GF-D8 (cell line): ENCODE measurements around the gene TIGD4.
"Not testable (repeated sequence)": the region's sequence is repeated elsewhere in the genome, so short reads cannot be mapped to it uniquely, and the experiment has no call there.

ENCODE experiments used
- DNase-seq: peaks from one replicate; lab custom pipeline; 2025; lab: John Stamatoyannopoulos, UW

The TIGD4 gene

GRCh38 chr4:152780267-152780778 lies 793 bp upstream of the TIGD4 start:
- DNase-seq, result no peak

DNA sequence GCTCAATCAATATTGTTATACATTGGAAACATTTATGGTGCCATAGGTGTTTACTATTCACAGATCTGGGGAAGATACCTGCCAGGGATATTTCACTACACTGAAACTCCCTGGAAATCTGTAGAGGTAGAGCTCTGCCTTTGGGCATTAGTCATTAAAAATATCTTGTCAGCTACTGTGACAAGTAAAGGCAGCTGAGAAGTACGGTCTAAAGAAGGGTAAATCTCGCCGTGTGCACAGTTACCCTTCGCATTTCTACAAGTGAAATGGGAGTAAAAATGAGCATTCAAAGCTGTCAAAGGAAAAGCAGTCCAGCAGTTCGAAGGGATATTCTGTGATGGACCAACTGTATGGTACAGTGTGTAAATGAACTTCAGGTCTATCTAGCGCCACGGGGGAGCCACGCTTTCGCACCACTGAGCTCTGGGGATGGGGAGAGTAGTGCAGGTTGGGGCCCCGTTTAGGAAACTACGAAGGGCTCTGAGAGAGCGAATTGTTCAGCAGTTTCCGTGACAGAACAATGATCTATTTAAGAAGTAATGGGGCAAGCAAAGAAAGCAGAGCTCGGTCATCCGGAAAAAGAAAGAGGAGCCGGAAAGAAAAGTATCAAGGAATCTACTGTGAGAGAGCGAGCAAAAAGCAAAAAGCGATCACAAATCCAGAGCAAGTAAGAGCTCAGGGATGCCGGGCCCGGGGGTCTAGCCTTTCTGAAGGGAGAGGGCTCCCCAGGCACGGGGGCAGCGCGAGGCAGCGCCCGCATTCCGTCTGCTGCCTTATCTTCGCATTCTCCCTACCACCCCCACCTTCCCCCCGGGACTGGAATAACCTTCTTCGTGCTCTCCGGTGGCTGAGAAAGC lies 646 bp downstream of the TIGD4 start:
- DNase-seq, result no peak

DNA sequence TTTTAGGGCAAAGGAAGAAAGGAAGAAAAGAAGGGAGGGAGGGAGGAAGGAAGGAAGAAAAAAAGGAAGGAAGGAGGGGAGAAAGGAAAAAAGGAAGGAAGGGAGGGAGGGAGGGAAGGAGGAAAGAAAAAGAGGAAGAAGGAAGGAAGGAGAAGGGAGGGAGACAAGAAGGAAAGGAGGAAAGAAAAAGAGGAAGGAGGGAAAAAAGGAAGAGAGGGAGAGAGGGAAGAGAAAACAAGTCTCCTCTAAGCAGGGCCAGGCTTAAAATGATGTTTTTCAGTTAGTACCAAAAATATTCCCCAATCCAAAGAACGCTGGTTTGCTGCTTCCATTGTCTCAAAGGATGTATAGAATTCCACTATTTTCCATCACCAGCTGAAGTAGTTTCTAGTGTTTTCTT lies 2.0 kb downstream of the TIGD4 start:
- DNase-seq, result no peak

DNA sequence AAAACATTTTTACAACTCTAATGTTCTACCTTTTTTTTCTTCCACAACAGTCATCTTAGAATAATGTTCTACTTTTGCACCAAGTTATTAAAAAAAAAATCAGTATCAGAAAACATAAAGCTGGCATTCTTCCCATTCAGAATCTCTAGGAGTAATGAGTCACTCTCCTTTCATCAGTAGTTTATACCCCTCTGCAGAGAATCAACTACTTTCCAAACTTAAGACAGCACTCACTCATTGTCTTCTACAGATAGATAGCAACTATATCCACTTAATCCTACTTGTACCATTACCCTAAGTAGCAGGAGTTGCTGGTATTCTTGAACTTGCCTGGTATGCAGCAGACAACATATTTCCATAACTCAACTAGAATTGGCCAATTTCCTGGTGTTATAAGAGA lies 3.2 kb downstream of the TIGD4 start:
- no peak for DNase-seq

- no peak for DNase-seq
Measured at GRCh38 chr4:152773953-152774352, 5.6 kb downstream of the TIGD4 start.

DNA sequence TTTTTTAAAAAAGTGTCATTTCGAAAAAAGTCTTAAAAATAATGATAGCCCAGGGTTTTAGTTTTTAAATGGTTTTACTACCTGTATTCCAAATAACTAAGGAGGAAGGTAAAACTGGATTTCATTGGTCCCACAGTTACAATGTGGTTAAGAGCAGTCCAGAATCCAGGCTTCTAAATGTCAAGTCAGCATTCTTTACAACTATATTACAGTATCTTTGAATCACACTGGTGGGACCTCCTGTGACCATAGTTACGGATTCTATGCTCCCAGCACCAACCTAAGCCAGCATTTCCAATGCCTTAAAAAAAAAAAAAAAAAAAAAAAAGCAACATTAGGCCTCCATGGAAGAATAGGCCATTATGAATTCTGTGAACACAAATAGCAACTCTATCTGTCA lies 6.2 kb downstream of the TIGD4 start:
- no peak for DNase-seq

- DNase-seq, result no peak
Measured at GRCh38 chr4:152771741-152772533, 7.6 kb downstream of the TIGD4 start.

DNA sequence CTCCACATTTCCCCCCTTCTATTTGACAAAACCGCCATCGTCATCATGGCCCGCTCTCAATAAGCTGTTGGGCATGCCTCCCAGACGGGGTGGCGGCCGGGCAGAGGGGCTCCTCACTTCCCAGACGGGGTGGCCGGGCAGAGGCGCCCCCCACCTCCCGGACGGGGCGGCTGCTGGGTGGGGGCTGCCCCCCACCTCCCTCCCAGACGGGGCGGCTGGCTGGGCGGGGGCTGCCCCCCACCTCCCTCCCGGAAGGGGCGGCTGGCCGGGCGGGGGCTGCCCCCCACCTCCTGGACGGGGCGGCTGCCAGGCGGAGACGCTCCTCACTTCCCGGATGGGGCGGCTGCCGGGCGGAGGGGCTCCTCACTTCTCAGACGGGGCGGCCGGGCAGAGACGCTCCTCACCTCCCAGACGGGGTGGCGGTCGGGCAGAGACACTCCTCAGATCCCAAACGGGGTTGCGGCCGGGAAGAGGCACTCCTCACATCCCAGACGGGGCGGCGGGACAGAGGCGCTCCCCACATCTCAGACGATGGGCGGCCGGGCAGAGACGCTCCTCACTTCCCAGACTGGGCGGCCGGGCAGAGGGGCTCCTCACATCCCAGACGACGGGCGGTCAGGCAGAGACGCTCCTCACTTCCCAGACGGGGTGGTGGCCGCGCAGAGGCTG lies 14.3 kb downstream of the TIGD4 start:
- DNase-seq, result not testable (repeated sequence)

DNA sequence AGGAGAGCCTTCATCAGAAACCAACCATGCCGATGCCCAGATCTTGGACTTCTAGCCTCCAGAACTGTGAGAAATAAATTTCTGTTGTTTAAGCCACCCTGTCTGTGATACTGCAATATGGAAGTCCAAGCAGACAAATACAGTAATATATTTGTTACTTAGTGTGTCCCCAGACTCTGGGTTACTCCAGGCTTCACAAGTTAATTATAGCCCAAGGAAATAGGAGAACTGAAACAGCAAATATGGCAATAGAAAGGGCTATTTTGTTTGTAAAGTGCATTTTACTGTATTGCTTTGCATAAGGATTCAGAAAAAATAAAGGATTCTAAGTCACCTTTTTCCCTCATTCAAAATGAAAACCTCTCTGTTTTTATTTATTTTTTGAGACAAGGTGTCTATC lies 15.7 kb downstream of the TIGD4 start:
- no peak for DNase-seq

GRCh38 chr4:152748619-152749018 lies 30.9 kb downstream of the TIGD4 start:
- DNase-seq, result no peak

- DNase-seq, result no peak
Measured at GRCh38 chr4:152747444-152747843, 32.1 kb downstream of the TIGD4 start.

DNA sequence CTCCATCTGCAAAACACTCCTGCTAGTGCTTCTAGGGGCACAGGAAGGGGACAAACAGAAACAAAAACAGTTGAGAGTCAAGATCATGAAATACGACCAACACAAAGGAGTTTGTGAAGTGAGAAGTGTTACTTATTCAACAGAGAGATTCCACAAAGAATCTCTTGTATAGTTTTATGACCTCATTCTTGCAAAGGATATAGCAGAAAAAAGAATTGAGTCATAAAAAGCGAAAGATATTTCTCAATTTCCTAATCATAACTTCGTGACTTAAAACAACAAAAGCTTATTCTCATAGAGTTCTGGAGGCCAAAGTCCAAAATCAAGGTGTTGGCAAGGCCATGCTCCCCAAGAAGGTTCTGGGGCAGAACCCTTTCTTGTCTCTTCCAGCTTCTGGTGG lies 40.7 kb downstream of the TIGD4 start:
- no peak for DNase-seq

DNA sequence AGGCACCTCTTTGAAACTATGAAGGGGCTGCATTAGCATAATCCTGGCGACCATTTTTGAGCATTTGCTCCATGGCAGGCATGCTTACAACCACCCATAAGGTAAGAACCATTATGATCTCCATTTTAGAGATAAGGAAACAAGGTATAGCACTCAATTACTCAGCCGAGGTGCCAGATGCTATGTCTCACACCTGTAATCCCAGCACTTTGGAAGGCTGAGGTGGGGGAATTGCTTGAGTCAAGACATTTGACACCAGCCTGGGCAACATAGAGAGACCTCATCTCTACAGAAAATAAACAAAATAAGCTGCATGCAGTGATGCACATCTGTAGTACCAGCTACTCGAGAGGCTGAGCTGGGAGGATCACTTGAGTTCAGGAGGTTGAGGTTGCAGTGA lies 43.6 kb downstream of the TIGD4 start:
- no peak for DNase-seq

- peak; percentile 27 for DNase-seq
Measured at GRCh38 chr4:152735396-152735859, 44.1 kb downstream of the TIGD4 start.

DNA sequence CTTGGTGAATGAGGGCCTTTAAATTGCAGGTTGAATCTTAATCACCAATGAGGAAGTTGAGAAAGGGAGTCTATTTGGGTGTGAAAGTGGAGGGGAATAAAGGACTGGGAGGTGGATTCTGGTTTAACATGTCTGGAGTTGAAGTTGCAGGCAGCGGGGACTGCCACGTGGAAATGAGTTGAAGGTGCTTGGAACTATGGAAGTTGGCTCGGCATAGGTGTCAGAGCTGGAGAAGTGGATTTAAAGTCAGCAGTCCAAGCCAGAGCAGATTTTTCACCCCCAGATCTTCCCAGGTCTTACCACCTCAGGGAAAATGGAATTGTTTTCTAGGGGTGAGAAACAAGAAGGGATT lies 44.9 kb downstream of the TIGD4 start:
- DNase-seq, result no peak

- DNase-seq, result no peak
Measured at GRCh38 chr4:152734015-152734698, 45.4 kb downstream of the TIGD4 start.

DNA sequence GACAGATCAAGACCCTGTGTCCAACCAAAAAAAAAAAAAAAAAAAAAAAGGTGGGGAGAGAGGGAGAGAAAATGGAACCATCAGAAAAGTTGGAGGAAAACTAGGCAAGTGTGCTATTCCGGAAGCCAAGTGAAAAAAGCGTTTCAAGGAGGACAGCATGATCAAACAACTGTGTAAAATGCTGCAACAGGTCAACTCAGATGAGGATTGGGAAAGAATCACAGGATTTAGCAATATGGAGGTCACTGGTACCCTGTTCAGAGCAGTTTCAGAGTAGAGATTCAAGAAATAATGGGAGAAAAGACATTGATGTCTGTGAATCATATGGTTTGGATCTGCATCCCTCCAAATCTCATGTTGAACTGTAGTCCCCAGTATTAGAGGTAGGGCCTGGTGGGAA lies 47.5 kb downstream of the TIGD4 start:
- no peak for DNase-seq

GRCh38 chr4:152729466-152729865 lies 50.1 kb downstream of the TIGD4 start:
- DNase-seq, result no peak

DNA sequence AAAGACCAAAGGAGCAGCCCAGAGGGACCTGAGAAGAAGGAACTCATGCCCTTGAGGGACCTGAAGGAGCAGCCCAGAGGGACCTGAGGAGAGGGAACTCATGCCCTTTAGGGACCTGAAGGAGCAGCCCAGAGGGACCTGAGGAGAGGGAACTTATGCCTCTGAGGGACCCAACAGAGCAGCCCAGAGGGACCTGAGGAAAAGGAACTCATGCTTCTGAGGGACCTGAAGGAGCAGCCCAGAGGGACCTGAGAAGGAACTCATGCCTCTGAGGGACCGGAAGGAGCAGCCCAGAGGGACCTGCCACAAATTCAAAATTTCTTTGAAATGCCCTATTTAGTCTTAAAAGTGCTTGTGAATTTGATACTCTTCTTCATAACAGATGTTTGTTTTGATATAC lies 51.2 kb downstream of the TIGD4 start:
- DNase-seq, result no peak

- peak; percentile 38 for DNase-seq
Measured at GRCh38 chr4:152727784-152728183, 51.7 kb downstream of the TIGD4 start.

GRCh38 chr4:152724494-152724893 lies 55.0 kb downstream of the TIGD4 start:
- DNase-seq, result no peak

DNA sequence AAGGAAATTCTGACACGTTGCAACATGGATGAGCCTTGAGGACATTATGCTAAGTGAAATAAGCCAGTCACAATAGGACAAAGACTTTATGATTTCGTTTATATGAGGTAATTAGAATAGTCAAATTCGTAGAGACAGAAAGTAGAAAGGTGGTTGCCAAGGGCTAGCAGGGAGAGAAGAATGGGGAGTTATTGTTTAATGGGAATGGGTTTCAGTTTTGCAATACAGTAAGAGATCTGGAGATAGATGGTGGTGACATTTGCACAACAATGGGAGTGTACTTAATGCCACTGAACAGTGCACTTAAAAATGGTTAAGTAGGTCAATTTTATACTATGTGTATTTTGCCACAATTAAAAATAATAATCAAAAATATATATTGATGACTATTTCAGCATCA lies 56.3 kb downstream of the TIGD4 start:
- DNase-seq, result no peak
